Choroid plexus epithelial cell (primary cell): Measurements from ENCODE around the gene MCC.
A peak's percentile ranks its signal among the peaks of the same experiment; 100 is the strongest.

ENCODE experiments used
- DNase-seq: peaks from one replicate; pipeline ENCODE4 v3.0.0-alpha.2; 2010; ENCODE audit warnings: low read depth
- H3K4me3 ChIP-seq: 2 replicates; pipeline ENCODE4 v1.5.1; 2011; ENCODE audit warnings: low read depth, mild to moderate bottlenecking, control low read depth, low read length, moderate library complexity
- TF ChIP-seq, protein P1 (sequence below): conservative IDR thresholded peaks from 2 replicates; pipeline ENCODE4 v1.5.1; 2011; ENCODE audit warnings: low read depth, mild to moderate bottlenecking, control low read depth, inconsistent platforms, low read length, moderate library complexity

MCC gene

DNA sequence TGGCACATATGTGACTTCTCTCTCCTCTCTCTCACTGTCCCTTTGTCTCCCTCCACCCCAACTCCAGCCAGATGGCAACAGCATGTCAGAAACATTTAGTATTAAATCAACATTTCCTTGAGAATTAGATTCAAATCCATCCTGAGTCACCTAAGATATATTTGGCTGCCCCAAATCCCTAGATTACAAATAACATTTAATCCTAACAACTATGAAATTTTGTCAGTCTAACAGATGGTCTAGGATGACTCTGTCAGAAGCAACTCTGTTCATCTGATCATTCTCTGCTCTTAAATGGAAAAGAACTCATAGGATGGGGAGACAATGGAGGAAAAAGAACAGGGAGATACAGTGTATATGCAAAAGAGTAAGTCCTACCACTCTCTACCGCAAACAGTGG is 254.6 kb downstream of the MCC start:
- H3K4me3 ChIP-seq: no peak overlapping the region
- TF ChIP-seq, protein P1, sequence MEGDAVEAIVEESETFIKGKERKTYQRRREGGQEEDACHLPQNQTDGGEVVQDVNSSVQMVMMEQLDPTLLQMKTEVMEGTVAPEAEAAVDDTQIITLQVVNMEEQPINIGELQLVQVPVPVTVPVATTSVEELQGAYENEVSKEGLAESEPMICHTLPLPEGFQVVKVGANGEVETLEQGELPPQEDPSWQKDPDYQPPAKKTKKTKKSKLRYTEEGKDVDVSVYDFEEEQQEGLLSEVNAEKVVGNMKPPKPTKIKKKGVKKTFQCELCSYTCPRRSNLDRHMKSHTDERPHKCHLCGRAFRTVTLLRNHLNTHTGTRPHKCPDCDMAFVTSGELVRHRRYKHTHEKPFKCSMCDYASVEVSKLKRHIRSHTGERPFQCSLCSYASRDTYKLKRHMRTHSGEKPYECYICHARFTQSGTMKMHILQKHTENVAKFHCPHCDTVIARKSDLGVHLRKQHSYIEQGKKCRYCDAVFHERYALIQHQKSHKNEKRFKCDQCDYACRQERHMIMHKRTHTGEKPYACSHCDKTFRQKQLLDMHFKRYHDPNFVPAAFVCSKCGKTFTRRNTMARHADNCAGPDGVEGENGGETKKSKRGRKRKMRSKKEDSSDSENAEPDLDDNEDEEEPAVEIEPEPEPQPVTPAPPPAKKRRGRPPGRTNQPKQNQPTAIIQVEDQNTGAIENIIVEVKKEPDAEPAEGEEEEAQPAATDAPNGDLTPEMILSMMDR: no peak
- no peak for DNase-seq

DNA sequence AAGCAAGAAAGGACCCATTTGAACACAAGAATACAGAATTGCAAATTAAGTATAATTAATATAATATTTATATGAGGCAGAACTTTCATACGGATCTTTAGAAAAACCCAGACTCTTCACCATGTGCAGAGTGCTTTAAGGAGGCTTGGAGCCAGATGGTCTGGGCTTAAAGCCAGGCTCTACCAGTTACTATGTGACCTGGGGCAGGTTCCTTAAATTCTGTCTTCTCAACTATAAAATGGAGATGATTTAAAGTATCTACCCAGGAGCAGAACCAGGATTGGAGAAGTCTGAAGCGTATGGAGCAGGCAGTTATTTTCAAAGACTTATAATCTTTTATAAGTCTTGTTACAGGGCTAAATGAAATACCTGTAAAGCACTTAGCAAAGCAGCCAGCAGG is 255.6 kb downstream of the MCC start:
- no peak overlapping the region for H3K4me3 ChIP-seq
- TF ChIP-seq, protein P1: no peak
- peak; percentile 75 for DNase-seq

DNA sequence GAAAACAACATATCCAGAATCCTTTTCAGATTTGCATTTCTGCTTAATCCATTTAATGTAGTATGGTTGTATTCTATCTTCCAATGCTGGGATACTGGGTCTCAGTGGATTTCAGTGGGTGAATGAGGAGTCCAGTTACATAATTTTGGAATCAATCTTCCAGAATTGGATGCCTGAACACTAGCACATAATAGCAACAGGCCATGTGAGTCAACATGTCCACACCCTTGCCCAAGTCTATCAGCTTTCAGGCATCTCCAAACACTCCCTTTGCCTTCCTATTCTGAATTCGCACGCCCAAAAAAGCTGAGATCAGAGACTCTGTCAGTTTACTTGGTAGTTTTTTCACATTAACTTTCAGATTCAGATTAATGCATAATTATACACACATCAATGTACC is 256.0 kb downstream of the MCC start:
- H3K4me3 ChIP-seq: no peak overlapping the region
- no peak for DNase-seq
- TF ChIP-seq, protein P1: no peak

DNA sequence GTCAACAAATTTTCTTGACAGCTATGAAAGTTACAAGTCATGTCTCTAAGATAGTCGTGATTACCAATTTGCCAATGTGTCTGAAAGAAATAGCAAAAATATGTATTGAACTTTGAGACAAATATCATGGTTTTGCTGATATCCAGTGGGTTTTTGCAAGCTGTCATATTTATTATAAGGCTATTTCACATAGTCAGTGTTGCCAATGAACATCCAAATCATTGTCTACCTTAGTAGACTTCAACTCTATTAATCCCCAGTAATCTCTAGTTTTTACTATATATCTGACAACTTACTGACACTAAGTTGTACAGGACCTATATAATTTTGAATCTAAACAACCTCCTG is 256.6 kb downstream of the MCC start:
- H3K4me3 ChIP-seq: no peak overlapping the region
- TF ChIP-seq, protein P1: no peak
- no peak for DNase-seq

DNA sequence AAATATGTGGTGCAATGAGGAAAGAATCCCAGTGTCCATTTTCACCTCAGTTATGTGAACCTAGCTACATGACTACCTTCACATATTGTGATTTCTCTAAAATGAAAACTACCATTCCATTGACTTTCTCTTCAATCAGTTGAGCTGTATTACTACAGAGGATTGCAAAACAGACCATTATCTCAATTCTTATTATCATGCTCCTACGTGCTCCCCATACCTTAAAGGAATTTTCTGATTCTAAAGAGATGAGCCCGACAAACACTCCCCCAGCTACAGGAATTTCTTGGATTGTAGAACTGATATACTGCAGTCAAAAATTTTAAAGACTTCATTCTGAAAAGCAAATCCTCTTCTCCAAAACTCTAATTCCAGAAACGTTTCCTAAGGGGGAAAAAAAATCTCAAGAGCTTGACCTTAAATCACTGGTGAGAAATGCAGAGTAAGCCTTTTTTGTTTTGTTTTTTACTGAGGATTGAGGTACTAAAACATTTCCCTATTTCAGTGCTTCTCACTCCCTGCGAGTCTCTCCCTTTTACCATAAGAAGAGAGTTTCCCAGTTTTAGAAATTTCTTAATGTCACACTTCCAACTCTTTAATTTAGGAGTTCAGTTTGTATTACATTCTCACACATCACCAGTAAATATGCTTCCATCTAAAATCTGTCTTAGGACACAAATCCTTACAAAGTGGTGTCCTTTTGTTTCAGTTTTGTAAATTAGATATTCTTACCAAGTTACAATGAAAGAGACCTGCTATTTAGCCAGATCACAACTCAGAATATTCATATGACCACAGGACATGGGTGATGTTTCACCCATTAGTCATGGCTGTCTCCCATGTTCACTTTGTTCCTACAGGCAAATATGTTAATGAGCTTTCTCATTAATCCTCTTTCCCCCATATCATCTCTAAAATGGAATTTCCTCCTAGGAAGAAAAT is 257.3 kb downstream of the MCC start:
- TF ChIP-seq, protein P1: no peak
- no peak overlapping the region for H3K4me3 ChIP-seq
- peak; percentile 60 for DNase-seq

DNA sequence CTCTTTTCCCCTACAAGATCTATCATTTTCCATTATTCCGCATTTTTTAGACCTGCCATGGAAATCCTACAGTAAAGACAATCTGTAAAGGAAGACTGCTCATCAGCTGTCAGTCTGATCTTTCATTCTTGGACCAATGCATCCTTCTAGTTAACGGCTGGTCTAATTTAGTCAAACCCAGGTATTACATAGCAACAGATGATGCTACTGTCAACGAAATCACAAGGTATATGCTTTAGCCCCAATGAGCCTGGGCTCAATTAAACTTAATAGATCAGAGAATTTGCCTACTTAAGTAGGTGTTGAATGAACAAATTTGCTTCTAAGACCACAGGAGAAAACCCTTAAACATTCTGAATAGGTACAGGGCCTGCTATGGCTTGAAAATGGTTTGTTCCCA is 260.5 kb downstream of the MCC start:
- H3K4me3 ChIP-seq: no peak overlapping the region
- DNase-seq: no peak
- TF ChIP-seq, protein P1: no peak
